ENCODE measurements around the gene EFNA3. TPM values are rescaled to one million over a fixed set of nuclear protein-coding genes. Genes with fewer than 3 reads are reported as not detected.

Gene EFNA3
- total and polyA plus RNA-seq, 2 donors (not counting 3 experiments of a cell fraction or from before 2014, with no cell fraction given) = 2.2 to 2.5 TPM

GRCh38 chr1:155030243-155030795 is 48.3 kb upstream of the EFNA3 start:
- POLR2A ChIA-PET = no interaction called here
- Histone ChIP-seq H3K27me3 (ENCODE audit: control insufficient read depth in 2 of 2, insufficient read depth in 2 of 2, low read length in 2 of 2) (no peaks in the 10 kb centered on the region), H3K79me2 (ENCODE audit: control insufficient read depth, insufficient read depth, low read length) (no peaks in the 10 kb centered on the region), H3K27ac (ENCODE audit: insufficient read depth, low read depth, low read length) (no peak overlapping the region), H4K20me1 (replicated peaks; ENCODE audit: control insufficient read depth, extremely low read depth, insufficient read depth, low read length) (no peaks in the 10 kb centered on the region), H3K36me3 (ENCODE audit: control insufficient read depth in 2 of 2, extremely low read depth in 1 of 2, insufficient read depth in 2 of 2, low read length in 2 of 2) (no peaks in the 10 kb centered on the region), H3K4me3 (replicated peaks in 1 of 3; ENCODE audit: insufficient read depth in 1 of 3, low read depth in 1 of 3, low read length in 3 of 3) (no peak overlapping the region), H2AFZ (ENCODE audit: low read depth, low read length) (no peak overlapping the region), H3K4me2 (ENCODE audit: insufficient read depth, low read length) (no peak overlapping the region), H3K9me3 (replicated peaks; ENCODE audit: control insufficient read depth, insufficient read depth, low read length) (no peaks in the 10 kb centered on the region), H3K4me1 (ENCODE audit: control insufficient read depth, extremely low read depth, insufficient read depth, low read length) (no peaks in the 10 kb centered on the region), H3K9ac (replicated peaks; ENCODE audit: extremely low read depth, insufficient read depth, low read length) (no peak overlapping the region), H3K9me1 (replicated peaks; ENCODE audit: control insufficient read depth, extremely low read depth, insufficient read depth, low read length) (no peaks in the 10 kb centered on the region)
- DNase-seq (ENCODE audit: low read depth, low spot score) (no peak), FAIRE-seq (no peak)
- CTCF ChIA-PET = interaction anchor here (0.7 to 4.2 kb wide), 3 partner anchors 13 to 38 kb away, joined by 3 to 11 read pairs (median 4); no protein-coding TSS in a partner anchor
- dilution Hi-C loops (cut with MboI; ENCODE audit: extremely low pct_ligation_motif_present, low sequenced_read_pairs) = no loop called here
- intact Hi-C loops (cut with micrococcal nuclease) = no loop called here
- TF ChIP-seq CTCF (IDR thresholded peaks at IDR 0.05; ENCODE audit: extremely low read depth in 1 of 2, insufficient read depth in 1 of 2, low read depth in 1 of 2, low read length in 2 of 2) (no peak), FOS (IDR thresholded peaks at IDR 0.05; ENCODE audit: borderline replicate concordance, insufficient read depth, low read length) (no peak), MAX (IDR thresholded peaks at IDR 0.05; ENCODE audit: insufficient read depth, insufficient read length) (no peak), POLR2A (IDR thresholded peaks at IDR 0.05; ENCODE audit: low read depth, low read length) (no peak)
- BruUV-seq (replicated peaks) = no TSS peak

- TF ChIP-seq CTCF (IDR thresholded peaks at IDR 0.05; ENCODE audit: extremely low read depth in 1 of 2, insufficient read depth in 1 of 2, low read depth in 1 of 2, low read length in 2 of 2) (no peak), EZH2 (IDR thresholded peaks at IDR 0.05; ENCODE audit: borderline replicate concordance, low read depth, low read length, severe bottlenecking) (no peak), MYC (IDR thresholded peaks at IDR 0.05; ENCODE audit: low read depth, low read length) (no peak), JUN (IDR thresholded peaks at IDR 0.05; ENCODE audit: borderline replicate concordance, insufficient read depth, insufficient read length, low read depth) (no peak), POLR2A (IDR thresholded peaks at IDR 0.05; ENCODE audit: low read depth, low read length) (no peak), POLR2AphosphoS5 (IDR thresholded peaks at IDR 0.05; ENCODE audit: insufficient read depth, low read depth, low read length) (no peak), GATA2 (IDR thresholded peaks at IDR 0.05; ENCODE audit: insufficient read depth, insufficient read length, low read depth, low read length) (no peak), MAX (IDR thresholded peaks at IDR 0.05; ENCODE audit: insufficient read depth, insufficient read length) (no peak), FOS (IDR thresholded peaks at IDR 0.05; ENCODE audit: borderline replicate concordance, insufficient read depth, low read length) (no peak)
- DNase-seq (ENCODE audit: low read depth, low spot score) = no peak
- Histone ChIP-seq H4K20me1 (replicated peaks; ENCODE audit: control insufficient read depth, extremely low read depth, insufficient read depth, low read length) (no peaks in the 10 kb centered on the region), H3K36me3 (ENCODE audit: control insufficient read depth in 2 of 2, extremely low read depth in 1 of 2, insufficient read depth in 2 of 2, low read length in 2 of 2) (no peaks in the 10 kb centered on the region), H3K4me2 (ENCODE audit: insufficient read depth, low read length) (no peak overlapping the region), H3K9me3 (replicated peaks; ENCODE audit: control insufficient read depth, insufficient read depth, low read length) (no peaks in the 10 kb centered on the region), H3K9me1 (replicated peaks; ENCODE audit: control insufficient read depth, extremely low read depth, insufficient read depth, low read length) (no peaks in the 10 kb centered on the region), H3K79me2 (ENCODE audit: control insufficient read depth, insufficient read depth, low read length) (no peaks in the 10 kb centered on the region), H3K4me3 (replicated peaks in 1 of 3; ENCODE audit: insufficient read depth in 1 of 3, low read depth in 1 of 3, low read length in 3 of 3) (no peak overlapping the region), H3K27ac (ENCODE audit: insufficient read depth, low read depth, low read length) (no peak overlapping the region), H3K9ac (replicated peaks; ENCODE audit: extremely low read depth, insufficient read depth, low read length) (no peak overlapping the region), H2AFZ (ENCODE audit: low read depth, low read length) (no peak overlapping the region), H3K27me3 (ENCODE audit: control insufficient read depth in 2 of 2, insufficient read depth in 2 of 2, low read length in 2 of 2) (no peaks in the 10 kb centered on the region), H3K4me1 (ENCODE audit: control insufficient read depth, extremely low read depth, insufficient read depth, low read length) (no peaks in the 10 kb centered on the region)
- no TSS peak for BruUV-seq (replicated peaks)
- FAIRE-seq = no peak
- CTCF ChIA-PET = interaction anchor here (0.7 to 4.2 kb wide), 4 partner anchors 14 to 38 kb away, joined by 3 to 11 read pairs (median 4); partner anchors contain the start of gene ADAM15
- dilution Hi-C loops (cut with MboI; ENCODE audit: extremely low pct_ligation_motif_present, low sequenced_read_pairs) = no loop called here
- intact Hi-C loops (cut with micrococcal nuclease) = no loop called here
- POLR2A ChIA-PET = no interaction called here
Measured at GRCh38 chr1:155030899-155031298, 47.7 kb upstream of the EFNA3 start.

Data from endothelial cell of umbilical vein (primary cell).